Loucy (cell line): ENCODE data around the gene PHGDH.
"Not testable (repeated sequence)": the region's sequence is repeated elsewhere in the genome, so short reads cannot be mapped to it uniquely, and the experiment has no call there.

Experiments
- EZH2phosphoT487 ChIP-seq: fragments of 200-600 bp; IDR thresholded peaks from 2 replicates; pipeline ENCODE4 v1.6.1; 2018; ENCODE audit warnings: antibody characterized with exemption, mild to moderate bottlenecking, moderate library complexity, borderline replicate concordance
- TF ChIP-seq, protein P1 (sequence below): fragments of 200-600 bp; sonication (generic); conservative IDR thresholded peaks from 2 replicates; pipeline ENCODE4 v1.5.1; 2014; ENCODE audit warnings: mild to moderate bottlenecking, antibody characterized with exemption, low read length

DNA sequence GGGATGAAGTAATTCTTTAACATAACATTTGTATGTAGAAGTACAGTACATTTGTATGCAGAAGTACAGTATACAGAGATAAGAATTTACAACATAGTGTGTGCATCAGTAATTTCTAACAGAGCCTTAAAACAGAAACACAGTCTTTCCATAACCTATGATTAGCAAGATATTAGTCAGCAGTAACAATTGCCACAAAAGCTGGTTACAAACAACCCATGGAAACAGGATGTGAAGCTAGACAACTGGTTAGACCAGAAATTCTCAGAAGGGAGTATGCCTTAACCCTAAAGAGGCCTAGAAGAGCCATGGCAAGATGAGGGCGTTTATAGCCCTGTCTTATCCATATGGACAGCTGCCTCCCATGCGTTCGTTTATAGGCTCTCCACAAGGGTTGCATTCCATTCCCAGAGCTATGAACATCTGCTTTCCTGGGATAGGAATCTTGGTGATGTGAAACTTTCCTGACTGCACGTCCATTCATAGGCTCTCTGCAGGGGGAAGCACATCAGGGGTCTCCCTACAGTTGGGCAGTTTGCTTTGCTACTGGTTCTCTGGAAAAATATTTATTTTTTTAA is 74.8 kb downstream of the PHGDH start:
- TF ChIP-seq, protein P1, sequence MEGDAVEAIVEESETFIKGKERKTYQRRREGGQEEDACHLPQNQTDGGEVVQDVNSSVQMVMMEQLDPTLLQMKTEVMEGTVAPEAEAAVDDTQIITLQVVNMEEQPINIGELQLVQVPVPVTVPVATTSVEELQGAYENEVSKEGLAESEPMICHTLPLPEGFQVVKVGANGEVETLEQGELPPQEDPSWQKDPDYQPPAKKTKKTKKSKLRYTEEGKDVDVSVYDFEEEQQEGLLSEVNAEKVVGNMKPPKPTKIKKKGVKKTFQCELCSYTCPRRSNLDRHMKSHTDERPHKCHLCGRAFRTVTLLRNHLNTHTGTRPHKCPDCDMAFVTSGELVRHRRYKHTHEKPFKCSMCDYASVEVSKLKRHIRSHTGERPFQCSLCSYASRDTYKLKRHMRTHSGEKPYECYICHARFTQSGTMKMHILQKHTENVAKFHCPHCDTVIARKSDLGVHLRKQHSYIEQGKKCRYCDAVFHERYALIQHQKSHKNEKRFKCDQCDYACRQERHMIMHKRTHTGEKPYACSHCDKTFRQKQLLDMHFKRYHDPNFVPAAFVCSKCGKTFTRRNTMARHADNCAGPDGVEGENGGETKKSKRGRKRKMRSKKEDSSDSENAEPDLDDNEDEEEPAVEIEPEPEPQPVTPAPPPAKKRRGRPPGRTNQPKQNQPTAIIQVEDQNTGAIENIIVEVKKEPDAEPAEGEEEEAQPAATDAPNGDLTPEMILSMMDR: not testable (repeated sequence)
- not testable (repeated sequence) for TF ChIP-seq EZH2phosphoT487
